GM12864 (cell line): ENCODE measurements around the gene B4GALT4.
"Not testable (repeated sequence)": the region's sequence is repeated elsewhere in the genome, so short reads cannot be mapped to it uniquely, and the experiment has no call there.

Experiments used
- DNase-seq: peaks from one replicate; pipeline ENCODE4 v3.0.0-alpha.2; 2011; ENCODE audit warnings: low read depth
- H3K4me3 ChIP-seq: 2 replicates; pipeline ENCODE4 v1.5.1; 2011; ENCODE audit warnings: mild to moderate bottlenecking, low read depth, low read length, control low read depth
- CTCF ChIP-seq: IDR thresholded peaks from 2 replicates; pipeline ENCODE4 v1.5.1; 2011; ENCODE audit warnings: low read depth, mild to moderate bottlenecking, moderate library complexity, low read length, control low read depth, inconsistent platforms; ENCODE audit errors: missing control alignments

The B4GALT4 gene, protein sequence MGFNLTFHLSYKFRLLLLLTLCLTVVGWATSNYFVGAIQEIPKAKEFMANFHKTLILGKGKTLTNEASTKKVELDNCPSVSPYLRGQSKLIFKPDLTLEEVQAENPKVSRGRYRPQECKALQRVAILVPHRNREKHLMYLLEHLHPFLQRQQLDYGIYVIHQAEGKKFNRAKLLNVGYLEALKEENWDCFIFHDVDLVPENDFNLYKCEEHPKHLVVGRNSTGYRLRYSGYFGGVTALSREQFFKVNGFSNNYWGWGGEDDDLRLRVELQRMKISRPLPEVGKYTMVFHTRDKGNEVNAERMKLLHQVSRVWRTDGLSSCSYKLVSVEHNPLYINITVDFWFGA

DNA sequence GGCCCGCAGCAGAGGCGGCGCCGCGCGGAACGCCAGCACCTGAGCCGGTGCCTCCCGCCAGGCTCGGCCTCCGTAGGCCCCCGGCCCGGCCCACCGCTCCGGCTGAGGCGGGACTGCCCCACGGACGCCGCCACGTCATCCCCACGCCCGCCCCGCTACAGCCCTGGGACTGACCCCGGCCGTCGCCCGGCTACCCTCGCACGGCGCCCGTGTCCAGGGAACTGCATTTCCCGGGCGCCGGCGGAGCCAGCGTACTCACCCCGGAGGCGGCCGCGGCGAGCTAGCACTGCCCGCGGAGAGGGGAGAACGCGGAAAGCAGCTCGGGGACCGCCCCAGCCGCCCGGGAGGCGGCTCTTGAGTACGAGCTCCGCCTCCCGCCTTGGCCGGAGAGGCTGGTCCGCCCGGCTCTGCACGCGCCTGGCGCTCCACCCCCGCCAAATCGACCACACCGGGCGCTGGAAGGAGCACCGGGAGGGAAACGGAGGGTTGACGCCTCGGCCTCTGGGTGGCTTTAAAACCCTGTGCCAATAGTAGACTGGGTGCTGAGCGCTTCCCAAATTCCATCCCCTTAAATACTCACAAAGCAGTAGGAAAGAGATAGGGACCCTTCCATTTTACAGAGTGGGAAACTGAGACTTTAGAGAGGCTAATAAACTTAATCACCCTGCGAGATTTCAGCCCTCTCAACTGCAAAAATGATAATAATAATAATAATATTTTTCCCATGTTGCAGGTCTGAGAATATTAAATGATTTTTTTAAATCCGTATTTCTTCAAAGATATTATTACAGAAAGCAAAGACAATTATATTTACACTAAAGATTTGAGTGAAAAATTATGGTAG lies at the start of gene B4GALT4:
B4GALT4 (minus strand) TSS at position 288 of the 844 bp plus-strand sequence. CDS start 10,779 bp downstream, outside the sequence.
- TF ChIP-seq CTCF = no peak
- peak; percentile 53 for DNase-seq

DNA sequence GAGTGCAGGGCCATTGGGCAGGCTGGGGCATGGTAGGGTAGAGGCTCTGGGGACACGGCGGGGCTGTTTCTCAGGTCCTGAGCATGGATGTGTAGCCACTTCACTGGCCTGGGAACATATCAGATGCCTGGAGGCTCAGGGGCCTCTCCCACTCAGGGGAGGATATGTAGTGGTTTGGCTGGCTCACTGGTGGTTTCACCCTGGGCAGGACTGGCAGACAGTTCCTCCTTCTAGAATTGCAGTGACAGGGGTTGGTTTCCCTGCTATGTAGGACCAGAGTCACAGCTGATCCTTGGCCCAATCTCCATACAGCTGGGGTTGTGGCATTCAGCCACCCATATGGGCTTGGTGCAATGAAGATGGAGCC lies 48.7 kb upstream of the B4GALT4 start:
- DNase-seq = no peak
- H3K4me3 ChIP-seq = no peak overlapping the region
- TF ChIP-seq CTCF = no peak

More for the DNA sequence above, at the start of gene B4GALT4:
- H3K4me3 ChIP-seq = peak within 1 kb of the TSS; percentile 79

DNA sequence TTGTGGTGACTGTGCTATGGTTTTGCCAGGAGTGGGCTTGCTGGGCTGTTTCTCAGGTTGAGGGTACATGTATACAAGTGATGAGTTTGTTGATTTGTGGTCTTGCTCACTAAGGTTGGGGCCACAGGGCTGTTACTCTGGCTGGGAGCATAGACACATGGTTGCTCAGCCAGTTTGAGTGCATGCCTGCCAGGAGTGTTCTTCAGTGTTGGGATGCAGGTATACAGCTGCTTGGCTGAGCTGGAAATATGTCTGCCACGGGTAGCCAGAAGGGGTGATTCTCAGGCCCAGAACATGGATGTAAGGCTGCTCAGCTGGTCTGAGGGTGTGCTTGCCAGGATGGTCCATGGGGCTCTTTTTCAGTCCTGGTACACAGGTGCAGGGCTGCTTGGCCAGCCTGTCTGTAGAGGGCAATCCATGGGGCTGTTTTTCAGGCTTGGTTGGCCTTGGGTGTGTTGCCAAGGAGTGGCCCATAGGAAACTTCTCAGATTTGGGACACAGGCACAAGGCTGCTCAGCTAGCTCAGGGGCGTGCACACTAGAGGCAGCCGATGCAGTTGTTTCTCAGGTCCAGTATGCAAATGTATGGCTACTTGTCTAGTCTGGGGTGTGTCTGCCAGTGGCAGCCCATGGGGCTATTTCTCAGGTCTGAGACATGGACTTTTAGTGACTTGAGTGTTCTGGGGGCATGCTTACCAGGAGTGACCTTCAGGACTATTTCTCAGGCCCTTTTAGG lies 48.2 kb upstream of the B4GALT4 start:
- no peak overlapping the region for H3K4me3 ChIP-seq
- TF ChIP-seq CTCF = no peak

GRCh38 chr3:119279584-119280243 lies 39.0 kb upstream of the B4GALT4 start:
- no peak for DNase-seq
- no peak for TF ChIP-seq CTCF
- no peak overlapping the region for H3K4me3 ChIP-seq

More for the DNA sequence above, 48.2 kb upstream of the B4GALT4 start:
- no peak for DNase-seq

DNA sequence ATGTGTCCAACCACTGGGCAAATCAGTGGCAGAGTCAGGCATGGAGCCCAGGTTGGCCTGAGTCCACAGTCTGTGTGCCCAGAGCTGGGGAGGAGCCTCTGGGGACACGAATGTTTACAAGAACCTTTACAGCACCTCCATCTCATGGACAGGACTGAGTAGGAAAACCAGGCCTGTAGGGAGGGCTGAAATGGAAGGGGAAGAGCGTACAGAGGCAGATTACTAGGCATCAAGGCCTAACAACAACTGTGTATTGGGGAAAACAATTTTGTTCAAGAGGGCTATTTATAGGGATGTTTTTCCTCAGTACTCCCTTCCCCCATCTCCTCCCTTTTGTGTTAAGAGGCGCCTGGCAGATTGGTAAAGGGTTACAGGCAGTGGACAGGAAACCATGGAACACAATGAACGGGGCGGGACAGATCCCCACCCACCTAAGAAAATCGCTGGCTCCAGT lies 38.5 kb upstream of the B4GALT4 start:
- DNase-seq = no peak
- no peak overlapping the region for H3K4me3 ChIP-seq
- TF ChIP-seq CTCF = no peak

DNA sequence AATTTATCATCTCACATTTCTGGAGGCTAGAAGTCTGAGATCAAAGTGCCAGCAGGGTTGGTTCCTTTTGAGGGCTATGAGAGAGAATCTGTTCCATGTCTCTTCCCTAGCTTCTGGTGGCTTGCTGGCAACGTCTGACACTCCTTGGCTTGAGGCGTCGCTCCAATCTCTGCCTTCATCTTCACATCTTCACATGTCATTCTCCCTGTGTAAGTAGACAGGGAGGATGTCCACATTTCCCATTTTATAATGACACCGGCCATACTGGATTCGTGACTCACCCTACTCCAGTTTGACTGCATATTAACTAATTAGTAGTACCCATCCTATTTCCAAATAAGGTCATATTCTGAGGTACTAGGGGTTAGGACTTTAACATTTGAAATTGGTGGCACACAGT lies 36.0 kb upstream of the B4GALT4 start:
- no peak for TF ChIP-seq CTCF
- no peak overlapping the region for H3K4me3 ChIP-seq
- no peak for DNase-seq

- H3K4me3 ChIP-seq = not testable (repeated sequence)
These were observed 29.5 kb upstream of the B4GALT4 start for GRCh38 chr3:119270212-119270611.

More at GRCh38 chr3:119270212-119270611, 29.5 kb upstream of the B4GALT4 start:
- DNase-seq = not testable (repeated sequence)
